ENCODE data around the gene PRKCH. TPM values are rescaled to one million over a fixed set of nuclear protein-coding genes. Genes with fewer than 3 reads are reported as not detected.

Gene PRKCH
- total and polyA plus RNA-seq, 9 of the 15 experiments (the other 6 are each of a cell fraction or from before 2014, with no cell fraction given): 0.61 to 4.4 (median 4.0) TPM

- ATAC-seq: no peak
- FAIRE-seq: no peak
Observed at GRCh38 chr14:61335671-61336275, 14.4 kb downstream of the PRKCH start.

More at GRCh38 chr14:61335671-61336275, 14.4 kb downstream of the PRKCH start:
- no peaks in the 10 kb centered on the region for H3K79me2 ChIP-seq (ENCODE audit: control insufficient read depth, insufficient read depth, low read length)
- intact Hi-C loops (cut with micrococcal nuclease): no loop called here
- H3K4me3 ChIP-seq: no peak overlapping the region
- no peaks in the 10 kb centered on the region for H4K20me1 ChIP-seq (replicated peaks; ENCODE audit: control insufficient read depth, insufficient read depth, low read length)
- in situ Hi-C loops (cut with MboI): no loop called here
- no peak overlapping the region for H3K9ac ChIP-seq (ENCODE audit: insufficient read depth in 1 of 2, low read depth in 2 of 2, low read length in 2 of 2)
- H3K27ac ChIP-seq (ENCODE audit: extremely low read depth, low read depth, low read length): no peak overlapping the region
- DNase-seq (ENCODE audit: extremely low read depth in 1 of 4, low spot score in 3 of 4): no peak
- 50% methylated on average over 1 of the region's 1 CpG for WGBS (ENCODE audit: insufficient coverage, low coverage, missing lambda C conversion rate)
- ChIA-PET POLR2A (no interaction called here), CTCF (ENCODE audit: low intra/inter-chr PET ratio) (interaction anchor here (0.6 kb wide), 1 partner anchor 630 kb away, joined by 5 read pairs; no protein-coding TSS in a partner anchor)
- H3K36me3 ChIP-seq (ENCODE audit: control insufficient read depth, insufficient read depth, low read length): no peaks in the 10 kb centered on the region
- H3K9me1 ChIP-seq (ENCODE audit: control insufficient read depth, insufficient read depth, low read length): no peaks in the 10 kb centered on the region
- no peaks in the 10 kb centered on the region for H3K27me3 ChIP-seq (ENCODE audit: control insufficient read depth in 2 of 2, insufficient read depth in 2 of 2, low read length in 2 of 2)
- no peak for TF ChIP-seq KDM1A (IDR thresholded peaks at IDR 0.05)
- TF ChIP-seq SFPQ (IDR thresholded peaks at IDR 0.05; ENCODE audit: low read depth, low read length): no peak
- TF ChIP-seq ZFPM2 (CRISPR knock-in tag; IDR thresholded peaks at IDR 0.05): no peak
- TF ChIP-seq ILF3 (IDR thresholded peaks at IDR 0.05; ENCODE audit: borderline replicate concordance): no peak
- TF ChIP-seq WHSC1 (IDR thresholded peaks at IDR 0.05; ENCODE audit: low read length): no peak
- no peak for TF ChIP-seq BRCA1 (IDR thresholded peaks at IDR 0.05)
- TF ChIP-seq BRCA1 (CRISPR knock-in tag; IDR thresholded peaks at IDR 0.05): no peak
- no peak for TF ChIP-seq BCOR (IDR thresholded peaks at IDR 0.05)
- no peak for TF ChIP-seq CBFB (CRISPR knock-in tag; IDR thresholded peaks at IDR 0.05)
- no peak overlapping the region for H3K4me2 ChIP-seq (ENCODE audit: insufficient read depth, low read length)
- BruUV-seq (replicated peaks): no TSS peak
- H2AFZ ChIP-seq (ENCODE audit: low read depth, low read length): no peak overlapping the region
- peaks cover 0 to 2% of the 10 kb centered on the region in 2 experiments; a peak in 3 of 5 replicates for H3K4me1 ChIP-seq (replicated peaks in 1 of 2; ENCODE audit: control insufficient read depth in 2 of 2, insufficient read depth in 2 of 2, low read length in 2 of 2)
- no peaks in the 10 kb centered on the region for H3K9me3 ChIP-seq (replicated peaks; ENCODE audit: control insufficient read depth, insufficient read depth, low read depth, low read length)
